Stimulated activated CD4-positive, alpha-beta T cell treated with anti-CD3 and anti-CD28 coated beads, Interleukin-15, amount 100 ng/mL, for 48 hours (primary cell): ENCODE results near the gene MPPED2.

Experiments
- DNase-seq, 2 donors: peaks; one replicate each; pipeline ENCODE4 v3.0.0-alpha.2; 2020; ENCODE audit warnings: low read depth in 2 of 2

MPPED2 gene

DNA sequence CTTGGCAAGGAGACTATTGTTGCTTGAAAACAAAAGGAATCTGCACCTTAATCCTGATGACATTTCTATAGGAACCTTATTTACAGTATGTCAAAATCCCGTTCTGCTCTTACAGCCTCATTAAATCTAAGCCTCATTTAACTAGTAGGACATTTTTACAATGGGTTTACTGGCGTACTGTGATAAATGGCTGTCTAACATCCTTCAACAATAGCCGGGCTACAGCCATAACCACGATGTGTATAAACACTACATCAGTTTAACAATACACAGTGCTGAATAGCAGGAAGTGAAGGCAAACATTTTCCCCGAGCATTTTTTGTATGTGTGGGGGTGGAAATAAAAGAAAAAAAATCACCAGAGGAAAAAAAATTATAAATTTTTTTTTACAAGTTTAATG lies 132.0 kb downstream of the MPPED2 start:
- no peak for DNase-seq

DNA sequence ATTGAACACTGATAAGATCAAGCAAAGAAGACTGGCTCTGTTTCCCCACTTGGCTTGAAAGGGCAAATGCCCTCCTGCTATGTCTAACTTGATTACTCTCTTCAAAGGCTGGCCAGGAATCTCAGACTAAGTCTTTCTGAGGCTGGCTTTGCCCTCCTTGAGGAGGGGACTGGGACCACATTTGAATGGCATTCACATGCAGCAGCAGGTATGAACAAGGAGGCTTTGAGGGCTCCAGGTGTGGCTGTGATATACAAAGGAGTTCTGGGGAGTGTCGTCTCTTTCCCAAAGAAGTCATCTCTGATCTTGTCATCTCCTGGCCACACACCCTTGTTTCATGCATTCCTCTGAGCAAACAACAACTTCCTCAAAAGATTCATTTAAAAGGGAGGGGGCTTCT lies 132.4 kb downstream of the MPPED2 start:
- DNase-seq = no peak

GRCh38 chr11:30452842-30453241 lies 133.3 kb downstream of the MPPED2 start:
- DNase-seq = no peak

DNA sequence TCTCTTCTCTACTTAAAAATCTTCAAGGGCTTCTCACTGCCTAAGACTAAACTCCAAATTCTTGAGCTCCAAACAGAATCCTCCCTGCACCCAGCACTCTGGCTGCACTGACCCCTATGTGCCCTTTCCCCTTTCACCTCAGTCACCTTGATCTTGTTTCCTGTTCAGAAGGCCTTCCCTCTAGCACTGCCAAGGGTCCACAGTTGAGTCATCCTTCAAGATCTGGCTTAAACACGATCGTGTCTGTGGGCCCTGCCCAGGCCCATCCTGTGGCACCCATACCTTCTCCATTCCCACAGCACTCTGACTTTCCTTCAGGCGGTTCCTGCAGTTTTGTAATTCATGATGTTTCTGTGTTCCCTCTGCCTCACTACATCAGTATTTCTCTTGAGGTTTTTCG lies 134.0 kb downstream of the MPPED2 start:
- no peak for DNase-seq

GRCh38 chr11:30451626-30452025 lies 134.5 kb downstream of the MPPED2 start:
- no peak for DNase-seq

GRCh38 chr11:30451167-30451566 lies 135.0 kb downstream of the MPPED2 start:
- DNase-seq = no peak

- no peak for DNase-seq
Observed at GRCh38 chr11:30447058-30447640, 139.0 kb downstream of the MPPED2 start.

GRCh38 chr11:30446520-30446919 lies 139.6 kb downstream of the MPPED2 start:
- no peak for DNase-seq

DNA sequence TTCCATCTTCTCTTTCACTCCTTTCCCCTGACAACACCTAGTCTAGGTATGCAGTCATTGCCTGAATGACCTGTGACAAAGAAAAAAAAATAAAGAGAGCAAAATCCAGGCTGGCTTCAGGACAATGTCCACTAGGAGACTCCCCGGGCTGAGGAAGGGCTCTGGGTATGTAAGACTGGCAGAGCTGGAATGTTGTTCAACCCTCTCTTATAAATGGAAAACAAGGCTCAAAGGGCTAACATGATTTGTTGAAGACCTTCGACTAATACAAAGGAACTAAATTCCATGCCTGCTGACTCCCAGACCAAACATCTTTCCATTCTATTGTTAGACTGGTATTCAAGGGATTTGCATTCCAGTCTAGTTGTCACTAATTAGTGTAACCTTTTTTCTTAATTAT lies 141.1 kb downstream of the MPPED2 start:
- no peak for DNase-seq

- DNase-seq = no peak
Observed at GRCh38 chr11:30440510-30440909, 145.6 kb downstream of the MPPED2 start.

GRCh38 chr11:30436801-30437200 lies 149.4 kb downstream of the MPPED2 start:
- DNase-seq = no peak

GRCh38 chr11:30435488-30435887 lies 150.7 kb downstream of the MPPED2 start:
- DNase-seq = no peak

DNA sequence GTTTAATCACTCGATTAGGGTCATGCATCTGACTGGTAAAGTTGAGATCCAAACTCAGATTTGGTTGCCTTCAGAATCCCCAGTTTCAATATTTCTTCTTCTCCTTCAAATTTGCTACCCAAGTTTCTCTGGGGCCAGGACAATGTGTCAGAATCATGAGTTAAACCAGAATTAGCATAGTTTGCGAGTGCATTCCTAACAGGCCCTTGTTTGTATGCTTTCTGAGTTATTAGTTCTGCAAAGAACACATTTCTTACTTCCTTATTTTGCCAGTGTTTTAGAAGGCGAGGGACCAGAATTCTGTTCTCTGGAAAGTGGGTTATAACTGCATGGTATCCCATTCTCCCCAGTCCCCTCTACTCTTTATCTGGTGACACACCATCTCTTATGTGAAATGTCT lies 151.3 kb downstream of the MPPED2 start:
- DNase-seq = no peak

DNA sequence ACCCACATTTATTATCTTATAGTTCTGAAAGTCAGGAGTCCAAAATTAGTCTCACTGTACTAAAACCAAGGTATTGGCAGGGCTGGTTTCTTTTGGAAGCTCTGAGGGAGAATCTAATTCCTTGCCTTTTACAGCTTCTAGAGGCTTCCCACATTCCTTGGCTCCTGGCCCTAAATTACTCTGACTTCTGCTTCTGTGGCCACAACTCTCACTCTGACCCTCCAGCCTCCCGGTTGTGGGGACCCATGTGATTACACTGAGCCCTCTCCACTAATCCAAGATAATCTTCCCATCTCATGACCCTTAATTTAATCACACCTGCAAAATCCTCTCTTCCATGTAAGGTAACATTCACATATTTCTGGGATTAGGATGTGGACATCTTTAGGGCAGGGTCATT lies 152.3 kb downstream of the MPPED2 start:
- DNase-seq = no peak

DNA sequence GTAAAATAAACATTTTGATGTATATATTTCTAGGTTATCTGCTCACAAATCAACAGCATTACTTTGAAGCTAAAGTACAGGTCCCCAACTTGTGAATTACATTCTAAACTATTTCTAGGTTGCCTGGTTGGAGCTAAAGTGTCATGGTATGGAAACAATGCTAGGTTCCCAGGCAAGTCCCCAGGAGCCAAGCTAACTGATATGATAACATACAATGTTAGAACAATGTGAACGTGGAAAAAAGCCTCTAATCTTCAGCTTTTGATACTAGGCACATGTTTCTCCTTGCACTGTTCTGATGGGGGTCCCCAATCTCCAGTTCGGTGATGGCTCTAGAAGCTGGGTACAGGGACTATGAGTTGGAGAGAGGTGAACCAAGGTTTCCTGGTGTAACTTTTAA lies 153.4 kb downstream of the MPPED2 start:
- DNase-seq = no peak

DNA sequence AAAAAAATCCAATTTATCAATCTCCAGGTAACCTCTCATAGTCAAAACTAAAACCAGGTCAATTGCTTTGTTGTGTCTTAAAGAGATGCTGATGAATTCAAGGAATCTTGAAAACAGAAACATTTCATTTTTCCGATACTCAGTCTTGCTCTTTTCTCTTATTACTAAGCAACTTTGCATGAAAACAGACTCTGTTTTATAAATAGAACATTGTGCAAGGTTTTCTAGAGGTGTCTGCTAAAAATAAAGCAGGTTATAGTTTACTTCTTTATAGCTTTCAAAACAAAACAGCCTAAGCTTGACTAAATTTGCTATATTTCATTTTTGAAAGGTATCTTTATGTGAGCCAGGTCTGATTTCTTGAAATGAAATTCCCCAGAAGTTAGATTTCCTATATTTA lies 154.0 kb downstream of the MPPED2 start:
- DNase-seq = no peak

DNA sequence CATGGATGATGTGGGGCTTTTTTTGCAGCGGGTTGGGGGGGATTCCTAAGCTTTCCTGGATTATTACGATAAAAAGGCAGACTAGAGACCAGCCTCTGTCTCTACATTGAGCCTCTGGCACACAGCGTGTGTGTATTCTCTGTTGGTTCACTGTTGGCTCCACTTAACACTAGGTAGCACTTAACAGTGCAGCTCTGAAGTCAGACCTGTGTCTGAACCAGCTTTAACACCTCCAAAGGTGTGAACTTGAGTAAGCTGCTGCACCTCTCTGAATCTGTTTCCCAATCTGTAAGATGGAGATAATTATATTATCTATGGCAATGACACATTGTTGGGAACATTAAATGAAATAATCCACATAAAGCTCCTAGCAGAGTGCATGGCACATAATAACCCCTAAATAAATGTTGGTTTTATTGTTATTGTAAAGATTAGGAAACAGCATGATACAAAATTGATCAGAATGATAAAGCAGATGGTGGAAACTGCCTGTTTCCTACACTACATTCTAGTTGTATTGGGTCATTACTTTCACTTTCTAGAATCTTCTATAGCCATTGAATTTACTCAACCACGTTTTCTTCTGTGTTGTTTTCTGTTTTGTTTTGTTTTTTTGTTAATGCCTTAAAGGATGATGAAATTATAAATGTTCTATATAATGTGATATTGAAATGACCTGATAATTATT lies 154.9 kb downstream of the MPPED2 start:
- no peak for DNase-seq

GRCh38 chr11:30429550-30429949 lies 156.6 kb downstream of the MPPED2 start:
- DNase-seq = no peak

- DNase-seq = no peak
Observed at GRCh38 chr11:30426781-30427180, 159.4 kb downstream of the MPPED2 start.

DNA sequence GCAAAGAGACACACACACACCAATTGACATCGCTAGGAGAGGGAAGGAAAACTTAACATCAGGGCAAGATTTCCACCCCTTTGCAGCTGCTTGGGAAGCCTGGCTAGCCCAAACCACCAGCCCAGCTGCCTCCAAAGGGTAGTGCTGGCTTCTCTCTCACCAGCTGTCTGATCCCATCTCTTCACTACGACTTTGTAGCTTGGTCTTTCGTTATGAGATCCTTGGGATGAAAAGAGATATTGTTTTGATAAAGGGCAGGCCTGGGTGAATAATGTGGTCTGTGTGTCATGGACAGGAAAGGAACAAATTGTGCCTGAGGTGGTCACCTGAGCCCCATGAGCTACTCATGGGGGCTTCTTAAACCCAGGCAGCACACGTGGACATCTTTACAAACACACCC lies 161.3 kb downstream of the MPPED2 start:
- DNase-seq = no peak

GRCh38 chr11:30424321-30424720 lies 161.8 kb downstream of the MPPED2 start:
- DNase-seq = no peak

GRCh38 chr11:30423886-30424285 lies 162.3 kb downstream of the MPPED2 start:
- DNase-seq = no peak

- DNase-seq = no peak
Observed at GRCh38 chr11:30423279-30423648, 162.9 kb downstream of the MPPED2 start.
